ENCODE measurements around the gene BCL2L14.

The BCL2L14 gene

DNA sequence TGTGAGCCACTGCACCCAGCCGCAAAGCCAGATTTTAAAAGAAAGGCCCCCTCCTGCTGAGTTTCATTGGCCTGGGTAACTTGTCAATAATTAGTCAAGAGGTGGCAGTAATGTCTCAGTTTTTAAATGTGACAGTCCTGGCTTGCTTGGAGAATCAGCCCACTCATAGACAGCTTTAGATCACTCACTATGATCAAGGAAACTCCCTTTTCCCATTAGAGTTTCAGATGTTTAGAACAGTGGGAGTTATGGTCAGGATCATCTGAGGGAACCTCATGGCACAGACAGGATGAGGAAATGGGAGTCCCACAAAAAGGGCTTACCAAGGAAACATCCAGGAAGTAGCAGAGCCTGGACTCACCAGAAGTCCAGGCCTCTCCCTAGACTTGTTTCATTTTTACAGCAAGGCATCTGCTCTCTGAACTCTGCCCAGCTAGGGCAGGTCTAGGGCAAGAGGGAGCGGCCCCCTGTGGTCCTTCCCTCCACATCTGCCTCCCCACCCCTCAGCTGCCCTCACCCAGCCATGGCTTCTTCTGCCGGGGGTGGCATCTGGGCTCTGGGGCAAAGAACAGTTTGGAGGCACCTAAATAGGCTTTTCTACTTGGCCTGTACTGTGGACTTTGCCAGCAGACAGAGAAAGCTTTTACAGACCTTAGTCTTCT, 11.2 kb downstream of the BCL2L14 start:
- Histone ChIP-seq H3K4me1 (no peaks in the 10 kb centered on the region), H3K4me3 (ENCODE audit: low read depth, low read length) (no peak overlapping the region), H3K79me2 (no peaks in the 10 kb centered on the region), H3K27ac (peak overlapping the region; percentile 45), H2AFZ (peak overlapping the region; percentile 52), H3K27me3 (ENCODE audit: control insufficient read depth, insufficient read depth, low read length) (no peaks in the 10 kb centered on the region), H3K9ac (no peak overlapping the region), H3K9me3 (ENCODE audit: control insufficient read depth, low read length) (no peaks in the 10 kb centered on the region), H3K36me3 (ENCODE audit: control insufficient read depth, insufficient read depth, low read length) (no peaks in the 10 kb centered on the region), H3K4me2 (ENCODE audit: low read length) (no peak overlapping the region)
- peak; percentile 51 for TF ChIP-seq CTCF (IDR thresholded peaks at IDR 0.05)

DNA sequence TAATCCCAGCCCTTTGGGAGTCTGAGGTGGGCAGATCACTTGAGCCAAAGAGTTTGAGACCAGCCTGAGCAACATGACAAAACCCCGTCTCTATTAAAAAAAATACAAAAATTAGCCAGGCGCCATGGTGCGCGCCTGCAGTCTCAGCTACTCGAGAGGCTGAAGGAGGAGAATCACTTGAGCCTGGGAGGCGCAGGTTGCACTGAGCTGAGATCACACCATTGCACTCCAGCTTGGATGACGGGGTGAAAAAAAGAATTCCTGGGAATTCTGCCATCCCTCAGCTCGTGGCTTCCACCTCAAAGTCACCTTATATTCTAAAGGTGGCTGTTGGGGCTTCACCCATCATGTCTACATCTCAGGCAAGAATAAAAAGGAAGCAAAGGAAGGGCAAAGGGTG, 12.9 kb downstream of the BCL2L14 start:
- no peak for TF ChIP-seq CTCF (IDR thresholded peaks at IDR 0.05)
- H3K9me3 ChIP-seq (ENCODE audit: control insufficient read depth, low read length): no peaks in the 10 kb centered on the region
- no peak overlapping the region for H3K4me3 ChIP-seq (ENCODE audit: low read depth, low read length)
- no peak overlapping the region for H2AFZ ChIP-seq
- H3K27ac ChIP-seq: no peak overlapping the region
- H3K9ac ChIP-seq: no peak overlapping the region
- H3K27me3 ChIP-seq (ENCODE audit: control insufficient read depth, insufficient read depth, low read length): no peaks in the 10 kb centered on the region
- H3K36me3 ChIP-seq (ENCODE audit: control insufficient read depth, insufficient read depth, low read length): no peaks in the 10 kb centered on the region
- H3K79me2 ChIP-seq: no peaks in the 10 kb centered on the region
- H3K4me2 ChIP-seq (ENCODE audit: low read length): no peak overlapping the region
- H3K4me1 ChIP-seq: peaks cover 12% of the 10 kb centered on the region

DNA sequence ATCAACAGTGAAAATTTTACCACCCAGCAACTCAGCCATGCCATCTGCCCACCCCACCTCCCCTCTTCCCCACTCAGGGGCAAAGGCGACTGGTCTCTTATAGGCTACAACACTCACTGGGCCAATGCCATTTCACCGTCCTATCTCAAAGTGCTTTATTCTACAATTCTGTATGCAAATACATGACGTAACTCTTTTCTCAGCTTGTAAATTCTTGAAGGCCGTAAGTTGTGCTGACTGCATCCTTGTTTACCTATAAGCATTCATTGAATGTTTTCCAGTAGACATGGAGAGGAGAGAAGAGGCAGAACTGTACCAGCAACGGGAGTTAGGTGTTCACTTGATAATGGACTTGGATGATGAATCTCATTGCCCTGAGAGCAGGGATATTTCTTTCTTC, 15.6 kb downstream of the BCL2L14 start:
- Histone ChIP-seq H3K79me2 (no peaks in the 10 kb centered on the region), H3K4me1 (peaks cover 16% of the 10 kb centered on the region), H3K9ac (no peak overlapping the region), H3K36me3 (ENCODE audit: control insufficient read depth, insufficient read depth, low read length) (no peaks in the 10 kb centered on the region), H3K27ac (no peak overlapping the region), H3K4me3 (ENCODE audit: low read depth, low read length) (no peak overlapping the region), H2AFZ (no peak overlapping the region), H3K4me2 (ENCODE audit: low read length) (no peak overlapping the region), H3K27me3 (ENCODE audit: control insufficient read depth, insufficient read depth, low read length) (no peaks in the 10 kb centered on the region), H3K9me3 (ENCODE audit: control insufficient read depth, low read length) (no peaks in the 10 kb centered on the region)
- no peak for TF ChIP-seq CTCF (IDR thresholded peaks at IDR 0.05)

GRCh38 chr12:12086973-12087692, 16.4 kb downstream of the BCL2L14 start:
- H3K4me1 ChIP-seq: peaks cover 16% of the 10 kb centered on the region
- no peak overlapping the region for H3K4me3 ChIP-seq (ENCODE audit: low read depth, low read length)
- no peaks in the 10 kb centered on the region for H3K27me3 ChIP-seq (ENCODE audit: control insufficient read depth, insufficient read depth, low read length)
- peak overlapping the region; percentile 0 for H3K27ac ChIP-seq
- H3K4me2 ChIP-seq (ENCODE audit: low read length): peak overlapping the region; percentile 52
- TF ChIP-seq CTCF (IDR thresholded peaks at IDR 0.05): no peak
- H3K9me3 ChIP-seq (ENCODE audit: control insufficient read depth, low read length): no peaks in the 10 kb centered on the region
- H2AFZ ChIP-seq: peak overlapping the region; percentile 42
- no peak overlapping the region for H3K9ac ChIP-seq
- H3K79me2 ChIP-seq: no peaks in the 10 kb centered on the region
- H3K36me3 ChIP-seq (ENCODE audit: control insufficient read depth, insufficient read depth, low read length): no peaks in the 10 kb centered on the region

DNA sequence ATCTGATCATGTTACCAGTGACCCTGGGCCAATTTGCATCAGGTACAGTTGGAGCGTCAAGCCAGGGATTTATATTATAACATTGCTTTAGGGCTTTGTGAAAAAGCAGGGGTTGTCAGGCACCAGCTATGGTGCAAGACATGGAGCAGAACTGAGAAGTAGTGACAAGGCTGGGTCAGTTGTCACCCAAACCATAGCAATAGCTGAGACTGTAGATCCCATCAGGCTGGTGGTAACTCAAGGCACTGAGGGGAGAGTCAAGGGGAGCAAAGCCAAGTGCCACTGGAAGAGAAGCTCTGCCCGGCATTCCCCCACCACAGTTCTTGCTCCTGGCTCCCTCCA, 16.9 kb downstream of the BCL2L14 start:
- H3K36me3 ChIP-seq (ENCODE audit: control insufficient read depth, insufficient read depth, low read length): no peaks in the 10 kb centered on the region
- TF ChIP-seq CTCF (IDR thresholded peaks at IDR 0.05): no peak
- peak overlapping the region; percentile 52 for H3K4me2 ChIP-seq (ENCODE audit: low read length)
- no peak overlapping the region for H3K4me3 ChIP-seq (ENCODE audit: low read depth, low read length)
- H3K27ac ChIP-seq: peak overlapping the region; percentile 0
- H3K4me1 ChIP-seq: peaks cover 16% of the 10 kb centered on the region
- H3K79me2 ChIP-seq: no peaks in the 10 kb centered on the region
- peak overlapping the region; percentile 42 for H2AFZ ChIP-seq
- H3K9me3 ChIP-seq (ENCODE audit: control insufficient read depth, low read length): no peaks in the 10 kb centered on the region
- no peak overlapping the region for H3K9ac ChIP-seq
- no peaks in the 10 kb centered on the region for H3K27me3 ChIP-seq (ENCODE audit: control insufficient read depth, insufficient read depth, low read length)

Data from parathyroid adenoma (tissue), 2 donors.